ENCODE results near the gene CLPTM1L.

GRCh38 chr5:1324301-1324700 is 20.6 kb downstream of the CLPTM1L start:
- TF ChIP-seq NFE2L2 (conservative IDR thresholded peaks at IDR 0.05; ENCODE audit: low read length) (no peak), MAX (IDR thresholded peaks at IDR 0.05) (no peak), RCOR1 (IDR thresholded peaks at IDR 0.05; ENCODE audit: low read depth, low read length) (no peak), CTCF (IDR thresholded peaks at IDR 0.05) (no peak), KDM1A (IDR thresholded peaks at IDR 0.05; ENCODE audit: low read depth) (no peak)
